HG02798 (cell line): ENCODE data around the gene SMIM17.

ENCODE experiments used
- ATAC-seq: cut with Tn5 transposase; IDR thresholded peaks from one replicate; pipeline ENCODE4 v1.9.1; 2021; ENCODE audit warnings: mild to moderate bottlenecking; ENCODE audit not compliant: unreplicated experiment, poor library complexity

The SMIM17 gene

DNA sequence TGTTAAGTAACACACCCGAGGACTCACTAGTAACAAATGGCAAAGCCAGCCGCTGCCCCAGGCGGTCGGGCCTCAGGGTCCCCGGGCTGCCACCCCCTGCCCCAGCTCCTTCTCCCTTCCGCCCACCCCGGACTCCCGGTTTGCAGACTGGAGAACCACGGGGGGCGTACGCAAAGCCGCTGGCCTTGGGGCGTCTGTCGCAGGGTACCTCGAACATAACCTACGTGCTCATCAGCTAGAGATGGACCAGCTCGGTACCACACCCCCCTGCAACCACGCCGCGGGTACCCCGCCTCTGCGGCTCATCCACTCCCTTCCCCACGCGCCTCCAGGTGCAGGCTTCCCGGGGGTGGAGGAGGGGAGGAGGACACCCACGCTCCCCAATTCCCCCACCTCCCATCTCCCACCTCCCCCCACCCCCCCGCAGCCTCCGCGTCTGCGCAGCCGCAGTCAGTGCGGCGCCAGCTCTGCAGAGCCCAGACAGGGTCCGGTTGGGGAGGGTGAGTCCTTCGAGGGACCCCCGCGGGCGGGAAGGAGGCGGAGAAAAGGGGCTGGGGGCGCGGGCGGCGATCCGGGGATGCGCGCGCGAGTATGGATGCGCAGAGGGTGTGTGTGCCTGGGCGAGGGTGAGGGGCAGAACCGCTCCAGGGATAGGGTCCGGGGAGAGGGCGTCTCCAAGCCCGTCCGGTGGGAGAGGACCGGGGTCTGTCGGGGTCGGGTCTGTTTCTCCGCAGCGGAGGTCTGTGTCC, at the start of gene SMIM17:
SMIM17 (plus strand) TSS at position 449 of the 749 bp plus-strand sequence. CDS start 2,509 bp downstream, outside the sequence.
- no peak for ATAC-seq

DNA sequence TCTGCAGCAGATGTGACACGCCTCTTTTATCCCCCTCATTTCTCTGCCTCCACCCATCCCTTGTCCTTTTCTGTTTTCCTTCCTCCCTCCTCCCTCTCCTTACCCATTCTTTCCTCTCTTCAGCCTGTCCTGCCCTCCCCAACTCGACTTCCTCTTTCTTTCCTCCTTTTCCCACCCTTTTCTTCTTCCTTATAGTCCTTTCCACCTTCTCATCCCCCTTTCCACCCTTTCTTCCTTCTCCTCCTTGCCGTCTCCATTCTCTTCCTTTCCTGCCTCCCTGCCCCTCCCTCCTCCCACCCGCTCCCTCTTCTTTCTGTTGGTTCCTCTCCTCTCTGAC, 48.5 kb upstream of the SMIM17 start:
- no peak for ATAC-seq

GRCh38 chr19:56594783-56595547, 48.0 kb upstream of the SMIM17 start, which contains the start of gene ZNF71:
ZNF71 (plus strand) TSS chr19:56595302; CDS start chr19:56601559, 6,257 bp downstream.
- ATAC-seq: peak; percentile 96

DNA sequence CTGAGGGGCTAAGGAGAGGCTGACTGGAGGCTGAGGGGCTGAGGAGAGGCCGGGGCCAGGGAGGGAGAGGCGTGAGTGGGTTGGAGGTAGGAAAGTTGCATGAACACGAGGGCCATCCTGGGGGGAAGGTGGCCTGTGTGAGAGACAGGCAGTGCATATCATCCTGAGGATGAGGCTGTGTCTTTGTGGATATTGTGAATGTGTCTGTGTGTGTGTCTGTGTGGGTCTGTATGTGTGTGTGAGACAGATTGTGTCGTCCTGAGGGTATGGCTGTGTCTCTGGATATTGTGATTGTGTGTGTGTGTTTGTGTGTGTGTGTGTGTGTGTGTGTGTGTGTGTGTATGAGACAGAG, 47.4 kb upstream of the SMIM17 start:
- ATAC-seq: peak; percentile 15

GRCh38 chr19:56596676-56597075, 46.3 kb upstream of the SMIM17 start:
- no peak for ATAC-seq

DNA sequence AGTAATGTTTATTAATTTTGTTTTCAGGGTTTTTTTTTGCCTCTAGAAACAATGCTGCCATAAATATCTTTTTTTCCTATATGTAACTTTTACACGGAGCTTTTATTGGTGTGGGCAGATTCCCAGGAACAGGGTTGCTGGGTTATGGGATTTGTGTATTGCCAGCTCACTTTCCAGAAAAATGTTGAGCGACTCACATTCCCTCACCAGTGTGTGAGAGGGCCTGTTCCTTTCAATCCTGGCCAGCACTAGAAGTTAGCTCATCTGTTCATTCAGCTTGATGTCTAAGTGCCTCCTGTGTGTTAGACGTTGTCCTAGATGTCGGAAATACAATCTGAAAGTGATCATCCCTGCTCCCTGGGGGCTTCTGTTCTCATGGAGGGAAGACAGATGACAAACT, 45.3 kb upstream of the SMIM17 start:
- ATAC-seq: no peak

- no peak for ATAC-seq
Measured at GRCh38 chr19:56601375-56601774, 41.6 kb upstream of the SMIM17 start.

GRCh38 chr19:56603829-56604228, 39.1 kb upstream of the SMIM17 start:
- no peak for ATAC-seq

GRCh38 chr19:56608274-56608964, 34.5 kb upstream of the SMIM17 start:
- no peak for ATAC-seq

GRCh38 chr19:56611288-56611687, 31.7 kb upstream of the SMIM17 start:
- ATAC-seq: no peak

GRCh38 chr19:56612737-56613136, 30.2 kb upstream of the SMIM17 start:
- ATAC-seq: no peak

- no peak for ATAC-seq
Measured at GRCh38 chr19:56613639-56614038, 29.3 kb upstream of the SMIM17 start.

GRCh38 chr19:56617531-56617930, 25.4 kb upstream of the SMIM17 start:
- ATAC-seq: no peak

GRCh38 chr19:56619121-56619520, 23.8 kb upstream of the SMIM17 start:
- ATAC-seq: no peak

- no peak for ATAC-seq
Measured at GRCh38 chr19:56622374-56622773, 20.6 kb upstream of the SMIM17 start.

DNA sequence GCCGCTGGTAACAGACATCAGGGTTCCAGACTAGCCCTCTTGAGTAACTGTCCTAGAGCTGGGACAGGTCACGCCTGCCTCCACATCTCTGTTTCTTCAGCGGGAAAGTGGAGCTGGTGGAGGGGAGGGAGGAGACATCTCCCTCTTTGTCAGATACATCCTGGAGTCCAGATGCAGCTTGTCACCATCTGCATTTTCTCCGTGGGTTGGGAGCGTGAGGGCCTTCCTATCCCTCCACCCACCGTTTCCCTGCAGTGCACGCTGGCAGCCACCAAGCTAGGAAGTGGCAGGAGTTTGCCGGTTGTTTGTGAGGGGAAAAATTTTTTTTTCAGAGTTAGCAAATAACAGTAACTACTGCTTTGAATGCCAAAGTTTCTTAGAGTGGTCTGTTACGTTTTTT, 20.0 kb upstream of the SMIM17 start:
- ATAC-seq: no peak

DNA sequence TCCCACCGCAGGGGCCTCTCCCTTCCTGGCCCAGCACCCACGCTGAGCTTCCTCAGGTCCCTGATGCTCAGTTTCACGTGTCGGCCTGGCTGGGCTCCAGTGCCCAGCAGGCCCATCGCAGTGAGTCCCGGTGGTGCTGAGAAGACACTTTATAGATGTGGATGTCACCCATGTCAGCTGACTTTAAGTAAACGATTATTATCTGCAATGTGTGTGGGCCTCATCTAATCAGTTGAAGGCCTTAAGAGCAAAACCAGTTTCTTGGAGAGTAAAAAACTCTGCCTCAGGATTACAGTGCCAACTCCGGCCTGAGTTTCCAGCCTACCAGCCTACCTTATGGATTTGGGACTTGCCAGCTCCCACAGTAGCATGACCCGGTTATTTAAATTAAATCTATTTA, 17.3 kb upstream of the SMIM17 start:
- no peak for ATAC-seq

GRCh38 chr19:56633021-56633420, 9.9 kb upstream of the SMIM17 start:
- no peak for ATAC-seq

- no peak for ATAC-seq
Measured at GRCh38 chr19:56637976-56638555, 4.9 kb upstream of the SMIM17 start.

GRCh38 chr19:56639217-56639616, 3.7 kb upstream of the SMIM17 start:
- no peak for ATAC-seq

GRCh38 chr19:56643460-56643955, 549 bp downstream of the SMIM17 start:
- no peak for ATAC-seq
